HT-29 (cell line): ENCODE data around the gene EBNA1BP2. TPM values are rescaled to one million over a fixed set of nuclear protein-coding genes. Genes with fewer than 3 reads are reported as not detected.
A peak's percentile ranks its signal among the peaks of the same experiment; 100 is the strongest.
"Not testable (repeated sequence)": the region's sequence is repeated elsewhere in the genome, so short reads cannot be mapped to it uniquely, and the experiment has no call there.

Experiments
- DNase-seq: peaks from one replicate; pipeline ENCODE4 v3.0.0-alpha.2; 2015; ENCODE audit warnings: low spot score
- total RNA-seq: library from RNA; depleted of rRNA; stranded (reverse); fragments of >200 nt; shearing (Covaris generic); gene quantifications from 2 replicates; pipeline ENCODE4 v1.2.3, GENCODE V29; 2014

EBNA1BP2 gene
- total RNA-seq, 1 experiment from 2014 or later, result 112 TPM

- DNase-seq, result peak; percentile 84
Observed at GRCh38 chr1:43172527-43172972, 460 bp upstream of the EBNA1BP2 start.

- DNase-seq, result peak; percentile 21
Observed at GRCh38 chr1:43171312-43171875, 696 bp downstream of the EBNA1BP2 start.

- no peak for DNase-seq
Observed at GRCh38 chr1:43165765-43166164, 6.3 kb downstream of the EBNA1BP2 start.

GRCh38 chr1:43165162-43165561, 6.9 kb downstream of the EBNA1BP2 start:
- no peak for DNase-seq

- no peak for DNase-seq
Observed at GRCh38 chr1:43156026-43156425, 16.1 kb downstream of the EBNA1BP2 start.

- DNase-seq, result no peak
Observed at GRCh38 chr1:43153443-43153842, 18.6 kb downstream of the EBNA1BP2 start.

GRCh38 chr1:43152866-43153265, 19.2 kb downstream of the EBNA1BP2 start:
- DNase-seq, result no peak

- no peak for DNase-seq
Observed at GRCh38 chr1:43149889-43150288, 22.2 kb downstream of the EBNA1BP2 start.

GRCh38 chr1:43147625-43148327, 24.3 kb downstream of the EBNA1BP2 start:
- DNase-seq, result no peak

- DNase-seq, result no peak
Observed at GRCh38 chr1:43144237-43144636, 27.9 kb downstream of the EBNA1BP2 start.

- peak; percentile 42 for DNase-seq
Observed at GRCh38 chr1:43143441-43143888, 28.6 kb downstream of the EBNA1BP2 start.

- no peak for DNase-seq
Observed at GRCh38 chr1:43140583-43140982, 31.5 kb downstream of the EBNA1BP2 start.

GRCh38 chr1:43140010-43140409, 32.1 kb downstream of the EBNA1BP2 start:
- DNase-seq, result no peak

GRCh38 chr1:43139295-43139694, 32.8 kb downstream of the EBNA1BP2 start:
- not testable (repeated sequence) for DNase-seq

- no peak for DNase-seq
Observed at GRCh38 chr1:43137445-43138052, 34.5 kb downstream of the EBNA1BP2 start.

GRCh38 chr1:43135857-43136781, 36.0 kb downstream of the EBNA1BP2 start:
- DNase-seq, result no peak

GRCh38 chr1:43134640-43135039, 37.5 kb downstream of the EBNA1BP2 start:
- no peak for DNase-seq

GRCh38 chr1:43134068-43134467, 38.0 kb downstream of the EBNA1BP2 start:
- DNase-seq, result no peak

- DNase-seq, result no peak
Observed at GRCh38 chr1:43129426-43129825, 42.7 kb downstream of the EBNA1BP2 start.

- no peak for DNase-seq
Observed at GRCh38 chr1:43128816-43129215, 43.3 kb downstream of the EBNA1BP2 start.

- no peak for DNase-seq
Observed at GRCh38 chr1:43123031-43123430, 49.1 kb downstream of the EBNA1BP2 start.
